ENCODE measurements around the gene WWC2.

The WWC2 gene

DNA sequence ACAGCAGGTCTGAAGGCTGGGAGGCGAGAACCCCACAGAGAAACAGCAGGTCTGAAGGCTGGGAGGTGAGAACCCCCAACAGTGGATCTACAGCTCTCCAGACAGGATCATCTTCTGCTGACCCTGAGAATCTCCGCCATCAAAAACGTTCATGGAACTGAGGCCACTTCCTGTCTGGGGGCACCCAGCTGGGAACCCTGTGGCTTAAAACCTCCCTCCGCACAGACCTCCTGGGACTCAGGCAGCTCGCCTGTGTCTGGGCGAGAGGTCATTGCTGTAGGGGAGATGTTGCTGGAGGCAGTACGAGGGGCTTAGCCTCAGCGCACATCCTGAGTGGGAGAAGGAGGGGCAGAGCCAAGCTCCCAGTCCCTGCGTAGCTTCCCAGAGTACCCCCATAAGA is 238.3 kb downstream of the WWC2 start:
- no peak for DNase-seq

DNA sequence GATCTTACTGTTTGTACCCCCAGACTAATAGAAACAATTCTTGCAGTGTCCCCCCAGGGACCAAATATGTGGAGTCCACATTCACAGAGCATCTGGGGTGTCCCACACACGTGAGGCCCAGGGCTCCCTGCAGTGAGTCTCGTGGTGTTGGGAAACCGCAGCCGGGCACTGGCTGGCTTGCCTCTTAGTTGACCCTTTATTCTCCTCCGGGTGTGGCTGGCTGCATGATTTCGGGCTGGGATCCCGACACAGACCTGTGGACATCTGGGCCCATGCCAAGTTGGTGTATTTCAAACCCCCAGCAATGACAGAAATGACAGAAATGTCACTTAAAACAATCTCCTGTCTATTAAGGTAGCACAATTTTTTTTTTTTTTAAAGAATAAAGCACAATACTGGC is 238.8 kb downstream of the WWC2 start:
- no peak for DNase-seq

- DNase-seq = no peak
Observed at GRCh38 chr4:183342541-183343533, 243.8 kb downstream of the WWC2 start.

- DNase-seq = no peak
Observed at GRCh38 chr4:183343730-183344129, 244.7 kb downstream of the WWC2 start.

DNA sequence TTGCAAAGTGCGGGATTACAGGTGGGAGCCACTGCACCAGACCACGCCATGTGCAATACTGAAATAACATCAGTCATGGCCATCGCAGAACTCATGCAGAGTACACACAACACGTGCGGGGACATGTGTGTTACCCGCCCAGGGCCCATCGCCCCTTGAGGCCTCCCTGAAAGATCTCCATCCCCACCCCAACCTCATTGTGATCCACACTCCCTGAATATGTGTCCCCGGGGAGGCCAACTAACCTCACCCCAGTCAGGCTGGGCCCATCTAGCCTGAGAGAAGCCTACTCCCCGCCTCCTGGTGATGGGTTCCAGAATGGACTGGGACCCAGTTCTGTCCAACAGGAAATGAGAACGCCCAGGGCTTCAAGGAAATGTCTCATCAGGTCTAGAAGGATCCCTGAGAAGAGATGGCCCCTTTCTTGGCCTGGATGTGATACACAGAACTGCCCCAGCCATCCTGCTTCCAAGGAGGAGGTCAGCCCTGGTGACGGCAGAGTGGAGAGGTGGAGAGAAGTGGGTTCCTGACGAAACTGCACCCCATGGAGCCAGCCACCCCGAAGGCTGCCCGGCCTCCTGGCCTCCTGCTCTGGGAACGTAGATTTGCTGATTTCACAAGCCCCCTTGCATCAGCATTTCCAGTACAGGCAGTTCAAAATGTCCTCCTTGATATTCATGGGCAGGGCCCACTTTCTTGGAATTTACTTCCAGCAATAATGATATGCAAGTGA is 245.6 kb downstream of the WWC2 start:
- no peak for DNase-seq

DNA sequence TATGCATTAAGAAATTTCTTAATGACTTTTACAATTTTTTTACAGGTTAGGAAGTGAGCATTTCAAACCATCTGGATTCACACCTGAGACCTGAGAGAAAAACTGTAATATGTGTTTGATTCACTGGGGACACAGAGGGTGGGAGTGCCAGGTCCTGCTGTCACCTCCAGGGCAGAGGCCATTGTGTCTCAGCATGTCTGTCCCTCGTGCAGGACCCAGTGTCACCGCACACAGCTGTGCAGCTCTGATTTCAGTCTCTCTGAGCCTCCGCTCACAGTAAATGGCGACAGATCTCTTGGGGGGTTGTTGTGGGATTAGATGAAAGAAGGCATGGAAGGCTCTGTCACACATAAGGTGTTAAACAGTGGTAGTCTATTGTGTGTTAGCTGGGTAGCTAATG is 246.2 kb downstream of the WWC2 start:
- DNase-seq = no peak

GRCh38 chr4:183347146-183347545 is 248.1 kb downstream of the WWC2 start:
- DNase-seq = no peak

- DNase-seq = no peak
Observed at GRCh38 chr4:183347566-183347965, 248.5 kb downstream of the WWC2 start.

DNA sequence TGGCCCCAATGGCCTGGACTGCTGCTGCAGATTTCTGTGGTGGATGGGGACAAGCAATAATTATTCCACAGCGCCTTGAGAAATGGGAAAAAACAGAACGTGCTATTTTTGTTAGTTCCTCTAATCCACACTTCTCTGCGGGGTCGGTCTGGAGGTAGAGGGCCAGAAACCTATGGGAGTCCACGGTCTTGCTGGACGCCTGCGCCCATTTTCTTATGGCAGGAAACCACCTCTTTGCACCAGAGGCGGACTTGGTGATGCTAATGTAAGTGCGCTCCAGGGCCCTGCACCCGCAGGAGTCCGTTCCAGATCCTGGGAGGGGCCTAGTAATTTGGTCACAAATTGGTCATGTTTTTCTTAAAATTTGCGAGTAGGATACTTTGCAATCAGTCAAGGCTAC is 249.1 kb downstream of the WWC2 start:
- DNase-seq = no peak

GRCh38 chr4:183348706-183349659 is 249.9 kb downstream of the WWC2 start:
- no peak for DNase-seq

DNA sequence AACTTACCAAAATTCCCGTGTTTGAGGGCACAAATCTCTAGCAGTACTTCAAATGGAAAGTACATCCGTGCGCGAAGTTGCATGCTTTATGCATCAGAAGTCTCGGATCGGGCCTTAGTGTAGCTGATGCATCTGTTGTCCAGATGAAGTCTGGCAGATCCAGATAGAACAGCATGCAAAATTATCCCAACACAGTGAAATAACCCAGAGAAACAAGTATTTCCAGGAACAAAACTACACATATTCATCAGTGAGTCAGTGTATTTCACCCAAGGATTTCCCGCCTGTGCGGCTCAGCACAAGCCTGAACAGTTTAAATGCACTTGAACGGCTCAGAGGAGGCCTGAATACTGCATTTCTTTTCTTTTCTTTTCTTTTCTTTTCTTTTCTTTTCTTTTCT is 250.6 kb downstream of the WWC2 start:
- no peak for DNase-seq

GRCh38 chr4:183350317-183351071 is 251.4 kb downstream of the WWC2 start:
- DNase-seq = no peak

- DNase-seq = no peak
Observed at GRCh38 chr4:183352546-183352945, 253.5 kb downstream of the WWC2 start.

DNA sequence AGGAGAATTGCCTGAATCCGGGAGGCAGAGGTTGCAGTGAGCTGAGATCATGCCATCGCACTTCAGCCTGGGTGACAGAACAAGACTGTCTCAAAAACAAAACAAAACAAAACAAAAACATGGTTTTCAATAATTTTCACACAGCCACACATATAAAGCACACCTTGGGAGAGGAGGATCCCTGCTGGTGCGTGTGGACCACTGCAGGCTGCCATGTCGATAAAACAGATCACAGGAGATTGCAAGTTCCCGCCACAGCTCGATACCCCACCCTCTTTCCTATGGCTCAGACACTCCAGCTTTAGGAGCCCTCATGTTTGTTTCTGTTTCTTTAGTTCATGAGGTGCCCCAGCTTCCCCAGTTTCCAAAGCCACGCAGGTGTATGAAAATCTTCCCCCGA is 254.5 kb downstream of the WWC2 start:
- DNase-seq = no peak

DNA sequence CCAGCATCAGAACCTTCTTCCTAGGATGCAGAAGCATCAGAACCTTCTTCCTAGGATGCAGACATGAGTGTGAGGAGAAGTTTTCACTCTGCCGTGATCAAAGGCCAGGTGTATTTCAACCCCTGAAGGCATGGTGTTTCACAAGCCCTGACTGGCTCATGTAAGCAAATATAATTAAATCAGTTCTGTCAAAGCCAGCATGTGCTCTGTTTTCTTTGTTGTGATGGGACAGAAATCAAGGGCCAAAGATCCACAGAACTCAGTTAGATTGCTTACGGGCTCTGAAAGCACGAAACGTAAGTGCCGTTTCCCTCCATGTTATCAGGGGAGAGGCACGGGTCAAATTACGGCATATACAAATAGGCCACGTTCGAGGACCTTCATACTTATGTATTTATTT is 255.2 kb downstream of the WWC2 start:
- DNase-seq = no peak

DNA sequence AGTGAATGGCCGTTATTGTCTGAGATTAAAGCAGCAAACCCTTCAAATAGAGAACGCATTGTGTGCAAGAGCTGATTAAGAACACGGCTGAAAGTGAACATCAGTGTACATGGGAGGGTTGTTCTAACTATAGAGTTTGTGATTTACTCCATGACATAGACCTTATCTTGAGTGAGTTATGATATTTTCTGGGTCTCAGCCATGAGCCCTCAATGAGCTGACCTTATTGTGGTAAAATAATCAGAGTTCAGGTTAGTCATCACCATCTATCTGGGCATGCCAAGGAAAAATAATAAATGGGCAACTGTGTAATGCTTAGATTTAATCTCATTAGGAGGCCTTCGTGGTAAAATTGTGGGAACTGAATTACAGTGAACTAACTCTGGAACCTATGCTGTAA is 256.3 kb downstream of the WWC2 start:
- DNase-seq = no peak

- no peak for DNase-seq
Observed at GRCh38 chr4:183356173-183356830, 257.2 kb downstream of the WWC2 start.

DNA sequence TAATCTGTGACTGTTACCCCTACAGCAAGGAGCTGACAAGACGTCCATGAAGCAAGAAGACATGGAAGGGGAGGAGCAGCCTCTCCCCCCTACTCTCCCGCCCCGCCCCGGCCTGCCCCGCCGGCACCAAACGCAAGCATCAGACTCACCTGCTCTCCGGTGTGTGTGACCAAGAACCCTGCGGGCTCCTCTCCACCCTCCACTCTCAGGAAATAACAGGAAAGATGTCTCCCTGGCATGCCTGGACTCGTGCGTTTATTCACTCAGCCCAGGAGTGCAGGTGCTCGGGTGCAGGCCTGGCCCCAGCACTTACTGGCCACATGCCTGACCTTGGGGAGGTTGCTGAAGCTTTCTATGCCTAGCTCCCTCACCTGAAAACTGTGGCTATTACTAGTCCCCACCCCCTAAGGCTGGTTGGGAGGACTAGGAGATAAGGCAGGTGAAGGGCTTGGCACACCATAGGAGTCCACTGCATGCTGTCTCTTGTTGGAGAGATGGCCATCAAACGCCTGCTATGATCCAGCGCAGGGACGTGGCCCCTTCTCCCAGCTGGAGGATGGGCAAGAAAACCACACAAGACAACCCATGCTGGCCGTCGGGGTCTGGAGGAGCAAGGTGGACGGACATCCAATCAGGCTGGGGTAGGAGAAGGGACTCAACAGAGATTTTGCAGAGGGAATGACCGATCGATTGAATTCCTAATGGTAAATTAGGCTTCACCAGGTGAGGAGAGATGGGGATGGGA is 258.0 kb downstream of the WWC2 start:
- no peak for DNase-seq

DNA sequence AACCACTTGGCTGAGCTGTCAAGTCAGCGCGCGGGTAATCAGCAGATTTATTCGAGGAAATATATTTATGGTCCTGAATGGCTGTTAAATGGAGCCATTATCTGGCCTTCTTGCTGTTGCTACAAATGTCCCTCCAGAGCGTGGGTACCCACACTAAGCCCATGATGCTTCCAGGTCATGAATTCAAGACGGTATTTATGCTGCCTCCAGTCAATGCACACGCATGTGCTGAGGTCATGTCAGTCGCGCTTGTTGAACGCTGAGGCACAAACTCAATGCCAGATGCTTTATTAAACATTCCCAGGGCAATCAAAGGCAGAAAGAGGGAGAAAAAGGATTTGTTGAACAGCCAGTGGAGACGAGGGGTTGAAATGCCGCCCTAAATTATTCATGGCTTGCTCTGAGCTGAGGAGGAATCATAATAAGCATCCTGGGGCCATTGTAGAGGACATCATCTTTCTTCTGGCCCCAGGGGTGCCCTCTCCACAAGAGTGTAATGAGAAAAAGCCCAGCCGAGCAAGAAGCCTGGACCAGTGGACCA is 259.2 kb downstream of the WWC2 start:
- DNase-seq = no peak

- no peak for DNase-seq
Observed at GRCh38 chr4:183360161-183360919, 261.3 kb downstream of the WWC2 start.

Data from NCI-H1105 (cell line).